ENCODE results near the gene LYZL1.

DNA sequence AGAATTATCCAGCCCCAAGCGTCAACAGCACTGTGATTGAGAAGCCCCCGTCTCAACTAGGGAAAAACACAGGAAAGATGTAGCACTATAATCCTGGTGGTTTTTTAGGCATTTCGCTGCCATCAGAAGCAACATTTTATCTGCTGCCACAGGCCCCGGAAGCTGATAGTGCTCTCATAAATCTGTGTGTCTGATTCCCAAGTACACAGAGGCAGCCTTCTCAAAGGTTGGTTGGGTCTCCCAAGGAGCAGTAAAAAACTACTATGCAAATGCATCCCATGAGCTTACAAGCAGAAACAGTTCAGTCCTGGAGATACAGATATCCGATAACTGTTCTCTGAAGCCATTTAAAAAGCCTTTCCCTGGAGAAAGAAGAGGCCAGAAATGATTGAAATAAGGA lies 45.8 kb upstream of the LYZL1 start:
- TF ChIP-seq, protein P1, sequence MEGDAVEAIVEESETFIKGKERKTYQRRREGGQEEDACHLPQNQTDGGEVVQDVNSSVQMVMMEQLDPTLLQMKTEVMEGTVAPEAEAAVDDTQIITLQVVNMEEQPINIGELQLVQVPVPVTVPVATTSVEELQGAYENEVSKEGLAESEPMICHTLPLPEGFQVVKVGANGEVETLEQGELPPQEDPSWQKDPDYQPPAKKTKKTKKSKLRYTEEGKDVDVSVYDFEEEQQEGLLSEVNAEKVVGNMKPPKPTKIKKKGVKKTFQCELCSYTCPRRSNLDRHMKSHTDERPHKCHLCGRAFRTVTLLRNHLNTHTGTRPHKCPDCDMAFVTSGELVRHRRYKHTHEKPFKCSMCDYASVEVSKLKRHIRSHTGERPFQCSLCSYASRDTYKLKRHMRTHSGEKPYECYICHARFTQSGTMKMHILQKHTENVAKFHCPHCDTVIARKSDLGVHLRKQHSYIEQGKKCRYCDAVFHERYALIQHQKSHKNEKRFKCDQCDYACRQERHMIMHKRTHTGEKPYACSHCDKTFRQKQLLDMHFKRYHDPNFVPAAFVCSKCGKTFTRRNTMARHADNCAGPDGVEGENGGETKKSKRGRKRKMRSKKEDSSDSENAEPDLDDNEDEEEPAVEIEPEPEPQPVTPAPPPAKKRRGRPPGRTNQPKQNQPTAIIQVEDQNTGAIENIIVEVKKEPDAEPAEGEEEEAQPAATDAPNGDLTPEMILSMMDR (conservative IDR thresholded peaks at IDR 0.05; ENCODE audit: low read depth, low read length) = no peak
- TF ChIP-seq EZH2 (IDR thresholded peaks at IDR 0.05; ENCODE audit: borderline replicate concordance, low read depth, low read length, poor library complexity, severe bottlenecking) = no peak

Measured in A673 (cell line).